GM19193 (cell line): ENCODE data around the gene HNRNPH2.

Source experiments
- POLR2A ChIP-seq: IDR thresholded peaks from 4 replicates; pipeline ENCODE4 v1.6.1; 2011; ENCODE audit not compliant: insufficient read depth, insufficient read length; ENCODE audit errors: extremely low read depth

The HNRNPH2 gene

DNA sequence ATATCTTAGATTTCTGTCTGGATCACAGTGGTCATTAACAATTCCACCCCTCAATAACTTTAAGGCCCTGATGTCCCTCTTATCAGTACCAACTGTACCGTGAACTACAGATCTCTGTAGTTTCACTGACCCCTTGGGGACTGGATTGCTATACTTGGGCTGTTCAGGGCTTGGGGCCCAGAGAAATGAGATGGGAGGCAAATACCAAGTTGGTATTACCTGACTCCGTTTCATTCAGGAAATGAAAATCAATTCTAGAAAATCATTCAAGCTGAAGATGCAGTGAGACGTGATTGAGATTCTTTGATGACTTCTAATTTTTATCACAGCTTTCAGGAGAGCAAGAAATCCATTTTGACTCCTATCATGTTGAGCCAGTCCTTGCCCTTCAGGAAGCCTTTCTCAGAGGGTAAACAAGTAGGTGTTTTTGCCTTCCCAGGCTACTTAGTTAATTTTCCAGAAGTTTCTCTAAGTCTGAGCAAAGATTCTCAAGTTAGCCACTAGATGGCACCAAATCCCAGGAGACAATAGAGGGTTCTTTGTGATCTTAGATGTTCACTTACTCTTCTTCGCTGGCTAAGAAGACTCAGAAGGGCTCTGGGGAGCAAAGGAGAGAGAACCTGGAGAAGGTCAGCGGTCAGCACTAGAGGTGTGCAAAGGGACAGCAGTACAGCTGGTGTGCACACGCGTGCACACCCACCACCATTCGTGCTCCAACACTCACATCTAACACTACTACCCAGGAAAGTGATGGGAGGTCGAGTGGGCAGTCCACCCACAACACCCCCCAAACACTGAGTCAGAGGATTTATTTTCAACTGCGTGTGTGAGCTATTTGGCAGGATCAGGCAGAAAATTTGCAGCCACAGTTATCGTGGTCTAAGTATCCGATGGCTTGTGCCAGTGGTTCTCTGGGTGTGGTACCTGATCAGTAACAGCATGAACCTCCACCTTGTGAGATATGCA is 7.4 kb downstream of the HNRNPH2 start:
- no peak for TF ChIP-seq POLR2A

DNA sequence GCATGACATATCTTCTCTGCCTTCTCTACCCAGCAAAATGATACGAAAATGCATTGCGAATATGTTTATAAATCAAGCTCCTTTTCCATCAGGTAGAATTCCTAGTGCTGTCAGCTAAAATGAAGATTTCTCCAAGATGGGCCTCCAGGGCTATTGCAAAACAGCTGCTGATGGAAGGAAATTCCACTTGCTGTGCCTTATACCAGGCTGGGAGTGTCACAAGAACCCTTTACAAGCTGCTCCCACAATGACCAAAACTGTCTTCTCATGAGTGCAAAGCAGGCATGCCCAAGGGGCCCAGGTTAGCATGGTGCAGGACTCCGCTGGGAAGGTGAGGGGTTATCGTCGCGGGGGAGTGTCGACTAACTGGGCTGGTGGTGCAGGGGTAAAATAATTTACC is 8.7 kb downstream of the HNRNPH2 start:
- TF ChIP-seq POLR2A = no peak

DNA sequence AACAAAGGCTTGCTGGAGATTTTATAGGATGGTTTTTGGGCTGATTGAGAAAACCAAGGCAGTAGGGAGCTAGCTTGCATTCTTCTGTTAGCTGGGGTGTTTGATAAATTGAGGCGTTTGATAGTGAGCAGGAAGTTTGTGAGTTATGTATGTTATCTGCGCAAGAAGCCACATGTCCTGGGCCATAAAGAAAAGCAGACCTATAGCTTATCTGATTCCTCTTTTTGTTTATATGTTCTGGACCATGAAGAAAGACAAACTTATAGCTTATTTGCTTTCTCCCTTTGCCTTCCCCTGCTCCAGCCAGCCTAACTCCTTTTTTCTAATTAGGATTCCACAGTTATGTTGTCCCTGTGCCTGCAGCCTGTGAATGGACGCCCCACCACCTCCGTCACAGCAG is 9.2 kb downstream of the HNRNPH2 start:
- no peak for TF ChIP-seq POLR2A

DNA sequence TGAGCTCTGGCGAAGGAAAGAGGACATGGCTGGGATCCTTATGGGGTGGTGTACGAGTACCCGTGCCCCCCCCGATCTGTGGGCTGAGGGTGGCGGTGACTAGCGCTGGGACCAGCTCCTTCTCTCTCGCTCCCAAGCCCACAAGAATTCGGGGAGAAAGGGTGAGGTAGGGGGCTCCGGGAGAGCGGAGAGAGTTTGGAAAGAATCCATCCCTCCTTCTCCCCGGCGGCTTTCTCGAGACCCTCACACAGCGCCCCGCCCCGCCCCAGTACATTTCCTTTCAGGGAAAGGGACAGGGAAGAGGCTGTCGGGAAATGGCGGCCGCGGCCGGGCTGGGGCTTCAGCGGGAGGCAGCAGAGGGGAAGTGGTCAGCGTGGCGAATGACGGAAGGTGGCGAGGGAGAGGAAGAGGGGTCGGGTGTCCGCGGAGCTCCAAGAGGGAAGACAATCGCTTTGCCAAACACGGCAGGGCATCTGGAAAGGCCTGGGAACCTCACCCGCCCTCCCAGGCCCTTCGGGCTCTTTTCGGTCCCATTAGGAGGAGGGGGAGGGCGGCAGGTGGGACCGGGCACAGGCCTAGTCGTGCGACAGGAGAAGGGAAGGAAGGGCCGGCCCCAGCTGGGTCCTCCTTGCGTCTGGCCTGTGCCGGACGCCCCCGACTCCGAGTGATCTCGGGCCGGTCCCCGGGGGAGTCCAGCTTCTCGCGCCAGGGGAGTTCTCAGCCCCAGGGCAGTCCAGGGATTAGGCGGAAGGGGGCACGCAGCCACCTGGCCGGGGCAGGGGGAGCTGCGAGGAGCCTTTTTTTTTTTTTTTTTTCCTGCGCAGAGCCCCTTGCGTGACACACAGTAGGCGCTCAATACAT is 10.2 kb downstream of the HNRNPH2 start:
- peak; percentile 42 for TF ChIP-seq POLR2A

DNA sequence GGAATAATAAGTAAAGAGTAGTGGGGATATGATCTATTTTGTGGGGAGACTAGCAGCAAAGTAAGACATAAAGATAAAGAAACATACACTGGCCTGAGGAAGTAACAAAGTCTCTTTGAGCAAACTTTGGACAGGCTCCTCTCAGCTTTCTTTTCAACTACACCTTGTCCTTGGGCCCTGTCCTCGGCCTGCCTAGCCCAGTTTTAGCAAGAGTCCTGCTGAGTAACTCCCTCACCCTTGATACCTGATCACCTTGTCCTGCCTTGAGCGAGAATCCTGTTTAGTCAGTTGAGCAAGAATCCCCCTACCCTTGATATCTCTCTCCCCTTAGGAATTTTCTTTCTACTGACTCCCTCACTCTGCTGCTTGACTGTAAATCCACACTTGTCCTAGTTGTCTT is 11.5 kb downstream of the HNRNPH2 start:
- no peak for TF ChIP-seq POLR2A

DNA sequence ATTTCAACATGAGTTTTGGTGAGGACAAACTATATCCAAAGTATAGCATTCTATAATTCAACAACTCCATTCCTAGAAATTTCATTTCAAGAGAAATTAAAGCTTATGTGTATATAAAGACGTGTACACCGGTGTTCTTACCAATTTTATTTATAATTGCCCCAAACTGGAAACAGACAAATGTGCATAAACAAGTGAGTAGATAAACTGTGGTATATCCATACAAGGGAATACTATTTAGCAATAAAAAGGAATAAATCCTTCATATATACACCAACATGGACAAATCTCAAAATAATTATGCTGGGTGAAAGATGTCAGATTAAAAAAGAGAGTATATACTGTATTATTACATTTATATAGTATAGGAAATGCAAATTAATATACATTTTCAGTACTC is 19.9 kb downstream of the HNRNPH2 start:
- no peak for TF ChIP-seq POLR2A

DNA sequence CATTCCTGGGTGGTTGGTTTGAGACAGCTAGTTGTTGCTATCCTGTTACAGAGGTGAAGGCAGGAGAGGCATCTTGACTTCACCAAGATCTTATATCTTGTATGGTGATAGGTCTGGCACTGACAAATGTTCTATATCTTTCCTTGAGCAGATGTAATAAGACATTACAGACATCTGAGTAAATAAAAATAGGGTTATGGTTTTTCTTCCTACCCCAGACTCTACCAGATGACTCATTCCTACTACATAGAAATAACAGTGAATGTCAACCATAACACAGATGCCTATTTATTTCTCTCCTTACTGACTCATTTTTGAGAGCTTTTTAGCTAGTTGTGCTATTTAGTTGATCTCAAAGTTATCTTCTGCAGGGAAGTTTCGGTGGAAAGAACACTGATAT is 21.9 kb downstream of the HNRNPH2 start:
- TF ChIP-seq POLR2A = no peak

DNA sequence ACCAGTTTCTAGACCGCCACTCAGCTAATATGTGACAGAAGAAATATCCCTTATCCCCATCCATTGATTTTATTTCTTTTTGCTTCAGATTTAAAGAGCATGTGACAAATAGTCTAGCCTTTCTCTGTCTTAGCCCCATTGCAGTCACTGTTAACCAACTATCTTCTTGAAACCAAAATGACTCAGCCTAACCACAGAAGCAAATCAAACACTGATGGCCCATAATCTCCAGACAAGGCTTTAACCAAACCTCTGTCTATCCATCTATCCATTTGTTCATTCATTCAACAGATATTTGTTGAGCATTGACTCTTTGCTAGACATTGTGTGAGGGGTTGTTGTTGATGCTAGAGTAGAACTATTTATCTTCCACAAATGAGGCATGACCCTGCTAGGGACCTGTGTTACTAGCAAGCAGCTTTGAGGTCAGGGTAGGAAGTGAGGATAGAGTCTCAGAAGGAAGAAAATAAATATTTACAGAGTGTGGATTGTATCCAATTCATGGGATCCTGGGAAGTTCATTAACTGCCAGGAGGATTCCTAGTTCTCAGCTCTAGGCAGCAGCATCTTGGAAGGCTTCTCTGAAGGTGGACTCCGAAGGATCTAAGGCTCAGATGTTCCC is 22.5 kb downstream of the HNRNPH2 start:
- TF ChIP-seq POLR2A = no peak

DNA sequence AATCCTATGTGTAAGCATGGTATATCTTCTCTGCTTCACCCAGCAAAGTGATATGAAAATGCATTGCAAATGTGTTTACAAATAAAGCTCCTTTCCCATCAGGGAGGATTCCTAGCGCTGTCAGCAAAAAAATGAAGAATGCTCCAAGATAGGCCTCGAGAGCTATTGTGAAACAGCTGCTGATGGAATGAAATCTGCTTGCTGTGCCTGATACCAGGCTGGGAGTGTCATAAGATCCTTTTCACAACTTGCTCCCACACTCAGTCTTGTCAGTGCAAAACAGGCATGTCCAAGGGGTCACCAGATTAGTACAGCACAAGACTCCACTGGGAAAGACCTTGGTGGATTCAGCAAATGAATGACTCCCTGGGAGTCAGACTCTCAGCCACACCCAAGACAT is 34.1 kb downstream of the HNRNPH2 start:
- no peak for TF ChIP-seq POLR2A

DNA sequence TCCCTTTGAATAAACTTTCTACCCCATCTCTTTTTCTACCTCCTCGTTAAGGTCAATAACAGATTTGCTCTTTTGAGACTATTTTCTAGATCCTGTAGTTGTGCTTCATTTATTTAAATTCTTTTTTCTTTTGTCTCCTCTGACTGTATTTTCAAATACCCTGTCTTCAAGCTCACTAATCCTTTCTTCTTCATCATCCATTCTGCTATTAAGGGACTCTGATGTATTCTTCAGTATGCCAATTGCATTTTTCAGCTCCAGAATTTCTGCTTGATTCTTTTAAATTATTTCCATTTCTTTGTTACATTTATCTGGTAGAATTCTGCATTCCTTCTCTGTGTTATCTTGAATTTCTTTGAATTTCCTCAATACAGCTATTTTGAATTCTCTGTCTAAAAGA is 41.3 kb downstream of the HNRNPH2 start:
- no peak for TF ChIP-seq POLR2A

DNA sequence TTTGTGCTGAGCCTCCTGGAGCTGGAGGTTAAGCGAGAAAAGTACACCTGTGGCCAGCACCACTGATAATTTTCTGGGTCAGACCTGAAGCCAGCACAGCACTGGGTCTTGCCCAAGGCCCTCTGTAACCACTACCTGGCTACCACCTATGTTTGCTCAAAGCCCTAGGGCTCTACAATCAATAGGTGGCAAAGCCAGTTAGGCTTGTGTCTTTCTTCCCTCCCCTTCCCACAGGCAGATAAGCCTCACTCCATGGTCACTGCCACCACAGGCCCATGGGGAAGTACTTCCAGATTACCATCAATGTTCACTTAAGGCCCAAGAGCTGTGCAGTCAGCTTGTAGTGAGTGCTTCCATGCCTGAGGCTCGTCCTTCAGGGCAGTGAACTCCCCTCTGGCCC is 42.1 kb downstream of the HNRNPH2 start:
- TF ChIP-seq POLR2A = no peak

DNA sequence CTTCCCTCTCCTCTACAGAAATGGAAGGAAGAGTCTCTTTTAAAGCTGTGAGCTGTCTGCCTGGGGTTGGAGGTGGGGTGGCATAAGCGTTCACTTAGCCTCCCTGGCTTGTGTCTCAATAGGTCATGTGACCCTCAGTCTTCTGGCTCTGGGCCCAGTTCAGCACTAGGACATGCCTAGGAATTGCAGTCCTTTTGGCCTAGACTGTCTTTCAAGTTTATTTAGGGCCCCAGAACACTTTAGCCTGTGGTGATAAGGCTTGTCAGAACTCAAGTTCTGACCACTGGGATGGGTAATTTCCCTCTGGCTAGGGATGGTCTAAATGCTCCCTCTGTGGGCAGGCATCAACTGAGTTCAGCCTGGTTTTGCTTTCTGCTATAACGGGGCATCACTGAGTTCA is 42.9 kb downstream of the HNRNPH2 start:
- TF ChIP-seq POLR2A = no peak

DNA sequence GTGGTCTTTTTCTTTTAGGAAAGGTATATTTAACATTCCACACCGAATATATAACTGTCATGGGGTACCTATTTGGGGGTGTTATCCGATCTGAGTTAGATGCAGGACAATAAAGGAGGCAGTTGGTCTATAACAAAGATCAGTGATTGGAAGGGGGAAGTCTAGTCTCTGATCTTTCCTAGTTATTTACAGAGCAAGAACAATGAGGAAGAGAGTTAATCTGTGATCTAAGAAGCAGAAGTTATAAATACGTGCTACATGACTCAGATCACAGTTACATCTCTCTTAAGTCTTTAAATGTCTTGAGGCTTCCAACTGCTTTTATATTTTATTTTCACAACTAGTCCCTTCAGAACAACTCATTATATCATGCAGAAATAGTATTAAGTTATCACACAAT is 44.0 kb downstream of the HNRNPH2 start:
- no peak for TF ChIP-seq POLR2A

DNA sequence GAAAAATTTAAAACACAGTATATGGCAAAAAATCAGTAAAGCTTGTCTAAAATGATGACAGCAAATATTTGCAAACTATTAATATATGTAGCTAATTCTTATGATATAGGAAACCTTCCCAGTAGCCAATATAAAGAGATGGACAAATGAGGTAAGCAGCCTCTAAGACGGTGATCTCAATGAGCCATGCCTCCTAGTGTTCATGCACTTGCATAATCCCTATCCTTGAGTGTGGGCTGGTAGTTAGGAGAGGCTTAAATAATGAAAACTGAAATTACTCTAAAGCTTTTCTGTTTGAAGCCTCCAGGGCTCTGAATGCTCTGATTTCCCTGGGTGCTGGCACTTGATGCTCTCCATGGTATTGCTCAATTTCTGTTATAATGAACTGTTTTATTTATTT is 52.6 kb downstream of the HNRNPH2 start:
- TF ChIP-seq POLR2A = no peak

DNA sequence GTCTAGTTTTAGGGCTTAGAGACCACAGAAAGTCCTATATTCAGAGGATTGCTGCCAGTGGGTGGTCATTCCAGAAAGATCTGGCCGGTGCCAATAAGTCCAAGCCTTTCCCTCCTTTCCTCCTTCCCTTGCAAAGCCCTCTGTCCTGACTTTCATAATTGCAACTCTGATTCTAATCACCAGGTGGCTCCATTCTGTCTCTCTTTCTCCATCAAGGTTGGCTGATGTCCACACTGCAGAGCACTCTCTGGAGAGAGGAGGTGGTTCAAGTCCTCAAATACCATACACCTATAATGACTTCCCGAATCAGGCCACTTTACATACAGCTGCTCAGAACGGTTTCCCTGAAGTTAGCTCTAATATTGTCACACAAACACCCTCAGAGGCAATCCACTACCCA is 54.9 kb downstream of the HNRNPH2 start:
- no peak for TF ChIP-seq POLR2A
